ENCODE results near the gene FNDC7.
"Not testable (repeated sequence)": the region's sequence is repeated elsewhere in the genome, so short reads cannot be mapped to it uniquely, and the experiment has no call there.

Gene FNDC7

GRCh38 chr1:108758796-108759195, 46.1 kb downstream of the FNDC7 start:
- Histone ChIP-seq H3K27me3 (replicated peaks; ENCODE audit: control insufficient read depth, insufficient read depth, low read length, poor library complexity, severe bottlenecking) (no peaks in the 10 kb centered on the region), H3K36me3 (ENCODE audit: control insufficient read depth, insufficient read depth, low read length) (peaks cover 42% of the 10 kb centered on the region), H3K4me1 (ENCODE audit: control insufficient read depth, insufficient read depth, low read length, poor library complexity, severe bottlenecking) (no peaks in the 10 kb centered on the region), H3K27ac (ENCODE audit: insufficient read depth, low read length, poor library complexity, severe bottlenecking) (no peak overlapping the region), H3K4me3 (ENCODE audit: insufficient read depth, low read depth, low read length, poor library complexity, severe bottlenecking) (no peak overlapping the region), H3K9me3 (ENCODE audit: control insufficient read depth, low read length) (no peaks in the 10 kb centered on the region)
- DNase-seq: no peak

DNA sequence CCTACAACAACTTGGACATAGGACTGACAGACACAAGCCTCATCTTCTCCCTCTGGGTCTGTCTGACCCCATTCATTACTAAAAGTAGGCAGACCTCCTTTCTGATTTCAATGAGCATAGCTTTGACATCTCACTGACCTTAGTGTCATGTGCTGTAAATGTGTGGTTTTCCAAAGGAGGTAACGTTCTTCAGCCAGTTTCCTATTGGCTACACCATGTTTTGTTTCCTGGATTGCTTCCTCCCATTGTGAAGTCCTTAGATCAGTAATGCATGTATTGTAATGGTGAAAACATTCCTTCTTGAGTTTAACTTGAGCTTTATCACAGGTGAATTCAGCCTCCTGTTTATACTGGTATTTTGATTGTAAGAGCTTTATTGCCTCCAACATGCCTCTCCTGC, 54.4 kb downstream of the FNDC7 start:
- H3K9me3 ChIP-seq (ENCODE audit: control insufficient read depth, low read length): no peaks in the 10 kb centered on the region
- peaks cover 41% of the 10 kb centered on the region for H3K36me3 ChIP-seq (ENCODE audit: control insufficient read depth, insufficient read depth, low read length)
- H3K4me3 ChIP-seq (ENCODE audit: insufficient read depth, low read depth, low read length, poor library complexity, severe bottlenecking): no peak overlapping the region
- no peaks in the 10 kb centered on the region for H3K27me3 ChIP-seq (replicated peaks; ENCODE audit: control insufficient read depth, insufficient read depth, low read length, poor library complexity, severe bottlenecking)
- no peak overlapping the region for H3K27ac ChIP-seq (ENCODE audit: insufficient read depth, low read length, poor library complexity, severe bottlenecking)
- no peak for DNase-seq
- no peaks in the 10 kb centered on the region for H3K4me1 ChIP-seq (ENCODE audit: control insufficient read depth, insufficient read depth, low read length, poor library complexity, severe bottlenecking)

- no peak overlapping the region for H3K27ac ChIP-seq (ENCODE audit: insufficient read depth, low read length, poor library complexity, severe bottlenecking)
- peaks cover 40% of the 10 kb centered on the region for H3K36me3 ChIP-seq (ENCODE audit: control insufficient read depth, insufficient read depth, low read length)
- H3K4me1 ChIP-seq (ENCODE audit: control insufficient read depth, insufficient read depth, low read length, poor library complexity, severe bottlenecking): no peaks in the 10 kb centered on the region
- no peak for DNase-seq
- no peaks in the 10 kb centered on the region for H3K9me3 ChIP-seq (ENCODE audit: control insufficient read depth, low read length)
- no peaks in the 10 kb centered on the region for H3K27me3 ChIP-seq (replicated peaks; ENCODE audit: control insufficient read depth, insufficient read depth, low read length, poor library complexity, severe bottlenecking)
- no peak overlapping the region for H3K4me3 ChIP-seq (ENCODE audit: insufficient read depth, low read depth, low read length, poor library complexity, severe bottlenecking)
These were observed 55.0 kb downstream of the FNDC7 start for GRCh38 chr1:108767708-108768107.

DNA sequence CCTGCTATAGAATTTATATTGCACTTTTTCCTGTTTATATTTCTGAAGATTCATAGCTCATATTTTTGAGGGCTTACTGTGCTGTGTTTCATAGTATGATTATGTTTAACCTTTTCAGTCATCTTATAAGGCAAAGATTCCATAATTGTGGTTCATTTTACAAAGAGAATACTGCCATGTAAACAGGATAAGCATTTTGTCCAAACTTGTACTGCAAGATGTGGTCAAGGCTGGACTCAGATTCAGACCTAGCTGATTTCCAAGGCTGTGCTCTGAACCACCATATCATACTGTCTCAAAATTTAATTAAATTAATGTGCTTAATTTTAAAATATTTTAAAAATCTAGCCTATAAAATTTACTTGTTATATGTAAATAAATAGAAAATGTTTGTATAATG, 65.1 kb downstream of the FNDC7 start:
- Histone ChIP-seq H3K36me3 (ENCODE audit: control insufficient read depth, insufficient read depth, low read length) (peaks cover 58% of the 10 kb centered on the region), H3K4me1 (ENCODE audit: control insufficient read depth, insufficient read depth, low read length, poor library complexity, severe bottlenecking) (no peaks in the 10 kb centered on the region), H3K9me3 (ENCODE audit: control insufficient read depth, low read length) (no peaks in the 10 kb centered on the region), H3K27me3 (replicated peaks; ENCODE audit: control insufficient read depth, insufficient read depth, low read length, poor library complexity, severe bottlenecking) (no peaks in the 10 kb centered on the region), H3K27ac (ENCODE audit: insufficient read depth, low read length, poor library complexity, severe bottlenecking) (no peak overlapping the region), H3K4me3 (ENCODE audit: insufficient read depth, low read depth, low read length, poor library complexity, severe bottlenecking) (no peak overlapping the region)
- DNase-seq: no peak

DNA sequence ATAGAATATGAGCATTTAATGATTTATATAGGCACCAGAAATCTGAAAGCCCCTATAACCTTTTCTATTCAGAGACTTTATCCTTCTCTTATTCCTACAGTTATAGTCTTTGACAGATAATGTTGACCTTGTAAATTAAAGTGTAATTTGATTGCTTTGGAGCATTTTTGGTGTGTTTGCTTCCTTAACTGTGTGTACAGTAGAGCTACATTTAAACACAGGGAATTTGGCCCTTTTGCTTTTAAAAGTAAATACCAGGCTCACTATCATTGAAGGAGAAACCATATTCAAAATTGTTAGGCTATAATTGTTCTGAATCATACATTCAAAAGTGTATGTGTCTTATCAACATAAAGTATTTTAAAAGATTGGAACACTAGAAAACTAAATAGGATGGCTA, 66.7 kb downstream of the FNDC7 start:
- H3K9me3 ChIP-seq (ENCODE audit: control insufficient read depth, low read length): no peaks in the 10 kb centered on the region
- no peak for DNase-seq
- no peaks in the 10 kb centered on the region for H3K4me1 ChIP-seq (ENCODE audit: control insufficient read depth, insufficient read depth, low read length, poor library complexity, severe bottlenecking)
- H3K27me3 ChIP-seq (replicated peaks; ENCODE audit: control insufficient read depth, insufficient read depth, low read length, poor library complexity, severe bottlenecking): no peaks in the 10 kb centered on the region
- H3K27ac ChIP-seq (ENCODE audit: insufficient read depth, low read length, poor library complexity, severe bottlenecking): no peak overlapping the region
- peaks cover 58% of the 10 kb centered on the region for H3K36me3 ChIP-seq (ENCODE audit: control insufficient read depth, insufficient read depth, low read length)
- H3K4me3 ChIP-seq (ENCODE audit: insufficient read depth, low read depth, low read length, poor library complexity, severe bottlenecking): no peak overlapping the region

DNA sequence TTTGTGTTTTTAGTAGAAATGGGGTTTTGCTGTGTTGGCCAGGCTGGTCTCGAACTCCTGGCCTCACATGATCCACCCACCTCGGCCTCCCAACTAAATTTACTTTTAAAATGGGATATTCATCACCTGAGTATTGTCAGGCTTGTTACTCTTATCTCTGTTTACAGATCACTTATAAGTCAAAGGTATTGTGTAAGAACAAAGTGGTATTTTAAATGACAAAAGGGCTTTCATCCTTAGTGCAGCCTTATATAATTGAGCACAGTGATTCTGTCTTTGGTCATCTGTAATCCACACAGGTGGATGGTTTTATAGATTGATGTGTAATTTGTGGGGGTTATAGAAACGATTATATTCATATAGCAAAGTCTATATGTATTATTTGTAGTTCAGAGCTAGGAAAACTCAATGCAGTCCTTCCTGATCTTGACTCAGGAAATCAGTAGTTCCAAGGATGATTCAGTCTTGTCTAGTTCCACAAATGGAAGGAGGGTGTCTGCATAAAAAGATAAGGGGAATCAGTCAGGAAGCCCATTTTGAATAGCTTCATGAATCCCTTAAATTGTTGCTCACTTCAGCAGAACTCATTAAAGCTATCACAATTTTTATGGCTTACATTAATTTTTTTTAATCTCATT, 68.3 kb downstream of the FNDC7 start:
- no peaks in the 10 kb centered on the region for H3K4me1 ChIP-seq (ENCODE audit: control insufficient read depth, insufficient read depth, low read length, poor library complexity, severe bottlenecking)
- H3K4me3 ChIP-seq (ENCODE audit: insufficient read depth, low read depth, low read length, poor library complexity, severe bottlenecking): no peak overlapping the region
- H3K27me3 ChIP-seq (replicated peaks; ENCODE audit: control insufficient read depth, insufficient read depth, low read length, poor library complexity, severe bottlenecking): no peaks in the 10 kb centered on the region
- peaks cover 61% of the 10 kb centered on the region for H3K36me3 ChIP-seq (ENCODE audit: control insufficient read depth, insufficient read depth, low read length)
- peaks cover 7% of the 10 kb centered on the region for H3K9me3 ChIP-seq (ENCODE audit: control insufficient read depth, low read length)
- no peak overlapping the region for H3K27ac ChIP-seq (ENCODE audit: insufficient read depth, low read length, poor library complexity, severe bottlenecking)
- DNase-seq: no peak

GRCh38 chr1:108781575-108781944, 68.9 kb downstream of the FNDC7 start:
- peaks cover 66% of the 10 kb centered on the region for H3K36me3 ChIP-seq (ENCODE audit: control insufficient read depth, insufficient read depth, low read length)
- not testable (repeated sequence) for DNase-seq; H3K27me3 ChIP-seq (replicated peaks; ENCODE audit: control insufficient read depth, insufficient read depth, low read length, poor library complexity, severe bottlenecking); H3K27ac ChIP-seq (ENCODE audit: insufficient read depth, low read length, poor library complexity, severe bottlenecking); H3K4me1 ChIP-seq (ENCODE audit: control insufficient read depth, insufficient read depth, low read length, poor library complexity, severe bottlenecking); H3K4me3 ChIP-seq (ENCODE audit: insufficient read depth, low read depth, low read length, poor library complexity, severe bottlenecking); H3K9me3 ChIP-seq (ENCODE audit: control insufficient read depth, low read length)

- no peak overlapping the region for H3K27ac ChIP-seq (ENCODE audit: insufficient read depth, low read length, poor library complexity, severe bottlenecking)
- H3K36me3 ChIP-seq (ENCODE audit: control insufficient read depth, insufficient read depth, low read length): peaks cover 59% of the 10 kb centered on the region
- DNase-seq: no peak
- H3K4me1 ChIP-seq (ENCODE audit: control insufficient read depth, insufficient read depth, low read length, poor library complexity, severe bottlenecking): no peaks in the 10 kb centered on the region
- peaks cover 7% of the 10 kb centered on the region for H3K9me3 ChIP-seq (ENCODE audit: control insufficient read depth, low read length)
- H3K4me3 ChIP-seq (ENCODE audit: insufficient read depth, low read depth, low read length, poor library complexity, severe bottlenecking): no peak overlapping the region
- no peaks in the 10 kb centered on the region for H3K27me3 ChIP-seq (replicated peaks; ENCODE audit: control insufficient read depth, insufficient read depth, low read length, poor library complexity, severe bottlenecking)
These were observed 72.6 kb downstream of the FNDC7 start for GRCh38 chr1:108785264-108785663.

- Histone ChIP-seq H3K9me3 (ENCODE audit: control insufficient read depth, low read length) (peaks cover 7% of the 10 kb centered on the region), H3K4me1 (ENCODE audit: control insufficient read depth, insufficient read depth, low read length, poor library complexity, severe bottlenecking) (no peaks in the 10 kb centered on the region), H3K36me3 (ENCODE audit: control insufficient read depth, insufficient read depth, low read length) (peaks cover 59% of the 10 kb centered on the region), H3K27me3 (replicated peaks; ENCODE audit: control insufficient read depth, insufficient read depth, low read length, poor library complexity, severe bottlenecking) (no peaks in the 10 kb centered on the region), H3K4me3 (ENCODE audit: insufficient read depth, low read depth, low read length, poor library complexity, severe bottlenecking) (no peak overlapping the region), H3K27ac (ENCODE audit: insufficient read depth, low read length, poor library complexity, severe bottlenecking) (no peak overlapping the region)
- no peak for DNase-seq
These were observed 73.2 kb downstream of the FNDC7 start for GRCh38 chr1:108785880-108786279.

DNA sequence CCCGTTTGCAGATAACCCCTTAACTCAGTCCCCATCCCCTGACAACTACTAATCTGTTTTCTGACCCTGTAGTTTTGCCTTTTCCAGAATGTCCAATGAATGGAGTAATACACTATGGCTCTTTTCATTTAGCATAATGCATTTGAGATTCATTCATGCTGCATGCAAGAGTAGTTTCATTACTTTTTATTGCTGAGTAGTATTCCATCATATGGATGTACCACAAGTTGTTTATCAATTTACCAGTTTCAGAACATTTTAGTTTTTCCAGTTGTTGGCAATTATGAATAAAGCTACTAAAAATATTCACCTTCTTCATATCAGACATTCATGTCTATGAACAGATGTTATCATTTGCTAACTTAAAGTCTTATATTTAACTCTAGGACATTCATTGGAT, 79.1 kb downstream of the FNDC7 start:
- no peak for DNase-seq
- H3K27me3 ChIP-seq (replicated peaks; ENCODE audit: control insufficient read depth, insufficient read depth, low read length, poor library complexity, severe bottlenecking): no peaks in the 10 kb centered on the region
- H3K9me3 ChIP-seq (ENCODE audit: control insufficient read depth, low read length): no peaks in the 10 kb centered on the region
- no peak overlapping the region for H3K27ac ChIP-seq (ENCODE audit: insufficient read depth, low read length, poor library complexity, severe bottlenecking)
- H3K36me3 ChIP-seq (ENCODE audit: control insufficient read depth, insufficient read depth, low read length): peaks cover 51% of the 10 kb centered on the region
- no peak overlapping the region for H3K4me3 ChIP-seq (ENCODE audit: insufficient read depth, low read depth, low read length, poor library complexity, severe bottlenecking)
- no peaks in the 10 kb centered on the region for H3K4me1 ChIP-seq (ENCODE audit: control insufficient read depth, insufficient read depth, low read length, poor library complexity, severe bottlenecking)
